ENCODE data around the gene SPOCK1.

The SPOCK1 gene

GRCh38 chr5:136984772-136985446 is 514.2 kb downstream of the SPOCK1 start:
- TF ChIP-seq SIN3A (IDR thresholded peaks at IDR 0.05; ENCODE audit: borderline replicate concordance, insufficient read depth, low read length) (no peak), TAF1 (IDR thresholded peaks at IDR 0.05; ENCODE audit: borderline replicate concordance, insufficient read depth, low read length) (no peak)

- TF ChIP-seq TAF1 (IDR thresholded peaks at IDR 0.05; ENCODE audit: borderline replicate concordance, insufficient read depth, low read length) (no peak), REST (IDR thresholded peaks at IDR 0.05; ENCODE audit: insufficient read depth in 1 of 2, low read depth in 2 of 2, low read length in 2 of 2) (no peak), FOXP2 (optimal IDR thresholded peaks at IDR 0.05; ENCODE audit: borderline replicate concordance, extremely low read depth, extremely low read length, insufficient read depth) (no peak), POLR2AphosphoS5 (IDR thresholded peaks at IDR 0.05; ENCODE audit: low read depth, low read length) (no peak), SIN3A (IDR thresholded peaks at IDR 0.05; ENCODE audit: borderline replicate concordance, insufficient read depth, low read length) (no peak)
Observed at GRCh38 chr5:136981936-136982335, 517.2 kb downstream of the SPOCK1 start.

GRCh38 chr5:136979131-136979530 is 520.0 kb downstream of the SPOCK1 start:
- TF ChIP-seq REST (IDR thresholded peaks at IDR 0.05; ENCODE audit: insufficient read depth in 1 of 2, low read depth in 2 of 2, low read length in 2 of 2), result no peak
- TF ChIP-seq SIN3A (IDR thresholded peaks at IDR 0.05; ENCODE audit: borderline replicate concordance, insufficient read depth, low read length), result no peak
- TF ChIP-seq FOXP2 (optimal IDR thresholded peaks at IDR 0.05; ENCODE audit: borderline replicate concordance, extremely low read depth, extremely low read length, insufficient read depth), result no peak
- TF ChIP-seq TAF1 (IDR thresholded peaks at IDR 0.05; ENCODE audit: borderline replicate concordance, insufficient read depth, low read length), result no peak
- no peak for TF ChIP-seq POLR2AphosphoS5 (IDR thresholded peaks at IDR 0.05; ENCODE audit: low read depth, low read length)

GRCh38 chr5:136963504-136963903 is 535.6 kb downstream of the SPOCK1 start:
- TF ChIP-seq SIN3A (IDR thresholded peaks at IDR 0.05; ENCODE audit: borderline replicate concordance, insufficient read depth, low read length), result no peak
- no peak for TF ChIP-seq REST (IDR thresholded peaks at IDR 0.05; ENCODE audit: insufficient read depth in 1 of 2, low read depth in 2 of 2, low read length in 2 of 2)

GRCh38 chr5:136957428-136957827 is 541.7 kb downstream of the SPOCK1 start:
- TF ChIP-seq FOXP2 (optimal IDR thresholded peaks at IDR 0.05; ENCODE audit: borderline replicate concordance, extremely low read depth, extremely low read length, insufficient read depth) (no peak), POLR2AphosphoS5 (IDR thresholded peaks at IDR 0.05; ENCODE audit: low read depth, low read length) (no peak), TAF1 (IDR thresholded peaks at IDR 0.05; ENCODE audit: borderline replicate concordance, insufficient read depth, low read length) (no peak), SIN3A (IDR thresholded peaks at IDR 0.05; ENCODE audit: borderline replicate concordance, insufficient read depth, low read length) (no peak), REST (IDR thresholded peaks at IDR 0.05; ENCODE audit: insufficient read depth in 1 of 2, low read depth in 2 of 2, low read length in 2 of 2) (no peak)
